DLD1 (cell line): ENCODE data around the gene SUMO1.

ENCODE experiments used
- in situ Hi-C: cut with HindIII; loops from 2 replicates; pipeline ENCODE4 v1.10.0; 2017; ENCODE audit warnings: low sequenced_read_pairs

SUMO1 gene

GRCh38 chr2:202201220-202202160 is 36.9 kb downstream of the SUMO1 start:
- in situ Hi-C loops = no loop called here

- in situ Hi-C loops = no loop called here
Measured at GRCh38 chr2:202196727-202197126, 41.7 kb downstream of the SUMO1 start.

- in situ Hi-C loops = no loop called here
Measured at GRCh38 chr2:202194418-202194817, 44.0 kb downstream of the SUMO1 start.

GRCh38 chr2:202193881-202194353 is 44.5 kb downstream of the SUMO1 start:
- in situ Hi-C loops = no loop called here

- in situ Hi-C loops = no loop called here
Measured at GRCh38 chr2:202193305-202193704, 45.1 kb downstream of the SUMO1 start.

GRCh38 chr2:202187570-202187969 is 50.8 kb downstream of the SUMO1 start:
- in situ Hi-C loops = no loop called here

- in situ Hi-C loops = no loop called here
Measured at GRCh38 chr2:202186641-202187202, 51.7 kb downstream of the SUMO1 start.

- in situ Hi-C loops = no loop called here
Measured at GRCh38 chr2:202185156-202185555, 53.2 kb downstream of the SUMO1 start.

GRCh38 chr2:202184557-202184956 is 53.8 kb downstream of the SUMO1 start:
- in situ Hi-C loops = no loop called here

- in situ Hi-C loops = no loop called here
Measured at GRCh38 chr2:202178346-202178958, 59.9 kb downstream of the SUMO1 start.

- in situ Hi-C loops = no loop called here
Measured at GRCh38 chr2:202172439-202173211, 65.8 kb downstream of the SUMO1 start.

GRCh38 chr2:202171241-202171825 is 67.1 kb downstream of the SUMO1 start:
- in situ Hi-C loops = no loop called here

- in situ Hi-C loops = no loop called here
Measured at GRCh38 chr2:202169832-202170424, 68.5 kb downstream of the SUMO1 start.

- in situ Hi-C loops = no loop called here
Measured at GRCh38 chr2:202169131-202169530, 69.3 kb downstream of the SUMO1 start.

GRCh38 chr2:202165945-202166344 is 72.5 kb downstream of the SUMO1 start:
- in situ Hi-C loops = no loop called here

GRCh38 chr2:202165208-202165607 is 73.2 kb downstream of the SUMO1 start:
- in situ Hi-C loops = no loop called here

GRCh38 chr2:202164411-202164810 is 74.0 kb downstream of the SUMO1 start:
- in situ Hi-C loops = no loop called here

- in situ Hi-C loops = no loop called here
Measured at GRCh38 chr2:202161151-202161835, 77.1 kb downstream of the SUMO1 start.

GRCh38 chr2:202158796-202159195 is 79.6 kb downstream of the SUMO1 start:
- in situ Hi-C loops = no loop called here
